ENCODE data around the gene GADD45A.

- TF ChIP-seq ZC3H10 (CRISPR knock-in tag; IDR thresholded peaks at IDR 0.05) (no peak), TOX (CRISPR knock-in tag; IDR thresholded peaks at IDR 0.05; ENCODE audit: borderline replicate concordance) (no peak), PATZ1 (CRISPR knock-in tag; IDR thresholded peaks at IDR 0.05; ENCODE audit: borderline replicate concordance) (no peak), ZNF8 (CRISPR knock-in tag; IDR thresholded peaks at IDR 0.05) (no peak), ZFP3 (CRISPR knock-in tag; IDR thresholded peaks at IDR 0.05) (no peak), ZFP30 (CRISPR knock-in tag; IDR thresholded peaks at IDR 0.05) (no peak), CREB5 (CRISPR knock-in tag; IDR thresholded peaks at IDR 0.05; ENCODE audit: low read depth) (no peak)
Measured at GRCh38 chr1:67711158-67711854, 26.3 kb downstream of the GADD45A start.
